Mucosa of descending colon (tissue), 3 donors: ENCODE measurements around the gene DISP3. TPM values are rescaled to one million over a fixed set of nuclear protein-coding genes. Genes with fewer than 3 reads are reported as not detected.

ENCODE experiments used
- ATAC-seq: fragments of 200-7000 bp; cut with Tn5 transposase; one replicate; pipeline ENCODE4 v1.9.1; 2020; ENCODE audit warnings: mild to moderate bottlenecking, moderate library complexity
- DNase-seq, 3 donors: peaks; one replicate each; pipeline ENCODE4 v3.0.0-alpha.2; 2020
- H3K36me3 ChIP-seq: fragments of 200-600 bp; one replicate; pipeline ENCODE4 v1.8.0; 2021; ENCODE audit warnings: low read depth, mild to moderate bottlenecking
- H3K4me1 ChIP-seq: fragments of 200-600 bp; one replicate; pipeline ENCODE4 v1.8.0; 2021; ENCODE audit warnings: low read depth, mild to moderate bottlenecking
- H3K4me3 ChIP-seq: fragments of 200-600 bp; one replicate; pipeline ENCODE4 v1.8.0; 2021; ENCODE audit warnings: mild to moderate bottlenecking
- H3K9me3 ChIP-seq: fragments of 200-600 bp; one replicate; pipeline ENCODE4 v1.8.0; 2021; ENCODE audit warnings: mild to moderate bottlenecking
- intact Hi-C, 2 donors: fragments of 100-400 bp; cut with DNase I in 1 of 2; cut with micrococcal nuclease in 1 of 2; formaldehyde crosslinking; loops; one replicate each; pipeline versions ENCODE4 v1.11.0 to v1.11.1; 2022; cut with DNase I, micrococcal nuclease
- total RNA-seq, 3 donors: library from RNA; stranded (reverse); fragmentation: NEBNext Ultra II Directional in 2 of 3; extraction: Animal tissue kit (Norgen Biotek cat#: 25700) in 2 of 3; gene quantifications; one replicate each; pipeline versions ENCODE4 v1.2.1 to v1.2.4, GENCODE V29; 2021 to 2023
- TF ChIP-seq, protein P1 (sequence below): fragments of 200-600 bp; IDR thresholded peaks from one replicate; pipeline ENCODE4 v1.8.0; 2022; ENCODE audit warnings: antibody characterized with exemption, mild to moderate bottlenecking
- donor health status: DM: no; HTN: no; CAD: no; lungs with moderate emphysema.
- donor health status: DM: no; HTN: no; CAD: no.
- donor health status: DM: no; HTN: yes; CAD: no.

The DISP3 gene
- total RNA-seq, 3 donors from 2014 or later, result 0.17 to 0.23 (median 0.19) TPM

DNA sequence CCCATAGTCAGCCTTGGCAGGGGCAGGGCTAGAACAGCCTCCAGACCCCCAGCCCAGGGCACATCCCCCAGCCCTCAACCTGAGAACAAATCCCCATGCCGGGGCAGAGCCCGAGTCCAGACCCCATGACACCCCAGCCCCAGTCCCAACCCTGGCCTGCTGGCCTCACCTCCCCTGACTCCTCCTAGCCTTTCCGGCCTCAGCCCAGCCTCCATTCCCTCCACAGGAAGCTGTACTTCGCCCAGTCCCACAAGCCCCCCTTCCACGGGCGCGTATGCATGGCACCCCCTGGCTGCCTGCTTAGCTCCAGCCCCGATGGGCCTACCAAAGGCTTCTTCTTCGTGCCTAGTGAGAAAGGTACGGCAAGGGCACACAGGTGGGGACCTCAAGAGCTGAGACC lies 50.4 kb downstream of the DISP3 start:
- no peak for ATAC-seq
- DNase-seq, result no peak
- TF ChIP-seq, protein P1, sequence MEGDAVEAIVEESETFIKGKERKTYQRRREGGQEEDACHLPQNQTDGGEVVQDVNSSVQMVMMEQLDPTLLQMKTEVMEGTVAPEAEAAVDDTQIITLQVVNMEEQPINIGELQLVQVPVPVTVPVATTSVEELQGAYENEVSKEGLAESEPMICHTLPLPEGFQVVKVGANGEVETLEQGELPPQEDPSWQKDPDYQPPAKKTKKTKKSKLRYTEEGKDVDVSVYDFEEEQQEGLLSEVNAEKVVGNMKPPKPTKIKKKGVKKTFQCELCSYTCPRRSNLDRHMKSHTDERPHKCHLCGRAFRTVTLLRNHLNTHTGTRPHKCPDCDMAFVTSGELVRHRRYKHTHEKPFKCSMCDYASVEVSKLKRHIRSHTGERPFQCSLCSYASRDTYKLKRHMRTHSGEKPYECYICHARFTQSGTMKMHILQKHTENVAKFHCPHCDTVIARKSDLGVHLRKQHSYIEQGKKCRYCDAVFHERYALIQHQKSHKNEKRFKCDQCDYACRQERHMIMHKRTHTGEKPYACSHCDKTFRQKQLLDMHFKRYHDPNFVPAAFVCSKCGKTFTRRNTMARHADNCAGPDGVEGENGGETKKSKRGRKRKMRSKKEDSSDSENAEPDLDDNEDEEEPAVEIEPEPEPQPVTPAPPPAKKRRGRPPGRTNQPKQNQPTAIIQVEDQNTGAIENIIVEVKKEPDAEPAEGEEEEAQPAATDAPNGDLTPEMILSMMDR, result no peak
- Histone ChIP-seq H3K4me3 (no peak overlapping the region), H3K36me3 (no peaks in the 10 kb centered on the region), H3K9me3 (no peaks in the 10 kb centered on the region), H3K4me1 (no peaks in the 10 kb centered on the region)
- intact Hi-C loops, result no loop called here

DNA sequence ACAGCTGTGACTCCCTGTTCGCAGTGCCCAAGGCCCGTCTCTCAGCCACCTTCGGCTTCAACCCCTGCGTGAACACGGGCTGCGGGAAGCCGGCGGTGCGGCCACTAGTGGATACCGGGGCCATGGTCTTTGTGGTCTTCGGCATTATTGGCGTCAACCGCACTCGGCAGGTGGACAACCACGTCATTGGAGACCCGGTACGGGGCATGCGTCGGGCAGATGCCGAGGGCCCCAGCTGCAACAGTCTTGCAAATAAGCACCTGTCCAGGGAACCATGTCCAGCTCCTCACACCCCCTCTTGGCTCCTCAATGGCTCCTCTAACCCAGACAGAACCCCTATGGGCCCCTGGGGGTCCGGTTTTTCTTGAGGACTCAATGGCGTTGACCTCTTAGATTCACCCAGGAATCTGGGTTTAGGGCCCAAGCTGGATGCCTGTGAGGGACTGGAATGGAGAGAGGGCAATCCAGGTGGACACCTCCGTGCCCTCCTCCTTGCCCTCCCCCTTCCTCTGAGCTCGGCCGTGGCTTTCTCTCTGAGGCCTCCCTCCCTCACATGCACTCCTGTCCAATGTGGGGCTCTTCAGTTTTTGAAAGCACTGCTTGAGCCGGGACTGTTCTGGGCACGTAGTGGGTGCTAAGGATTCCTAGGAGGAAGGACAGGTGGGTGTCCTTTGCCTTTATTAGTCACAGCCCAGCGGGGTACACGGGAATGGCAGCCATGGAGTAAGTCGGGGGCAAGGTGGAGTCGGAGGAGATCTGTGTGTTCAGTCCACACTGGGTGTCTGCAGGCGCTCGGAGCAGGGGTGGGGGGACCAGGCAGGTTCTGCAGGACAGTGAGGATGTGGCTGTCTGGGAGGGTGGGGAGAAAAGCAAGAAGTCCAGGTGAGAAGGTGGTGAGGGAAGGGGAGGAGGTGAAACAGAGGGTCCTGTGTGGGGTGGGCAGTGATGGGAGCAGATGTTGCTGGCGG lies 51.1 kb downstream of the DISP3 start:
- no peaks in the 10 kb centered on the region for H3K9me3 ChIP-seq
- no peak overlapping the region for H3K4me3 ChIP-seq
- ATAC-seq, result no peak
- intact Hi-C loops, result no loop called here
- no peaks in the 10 kb centered on the region for H3K4me1 ChIP-seq
- no peak for DNase-seq
- TF ChIP-seq, protein P1, result no peak
- no peaks in the 10 kb centered on the region for H3K36me3 ChIP-seq

DNA sequence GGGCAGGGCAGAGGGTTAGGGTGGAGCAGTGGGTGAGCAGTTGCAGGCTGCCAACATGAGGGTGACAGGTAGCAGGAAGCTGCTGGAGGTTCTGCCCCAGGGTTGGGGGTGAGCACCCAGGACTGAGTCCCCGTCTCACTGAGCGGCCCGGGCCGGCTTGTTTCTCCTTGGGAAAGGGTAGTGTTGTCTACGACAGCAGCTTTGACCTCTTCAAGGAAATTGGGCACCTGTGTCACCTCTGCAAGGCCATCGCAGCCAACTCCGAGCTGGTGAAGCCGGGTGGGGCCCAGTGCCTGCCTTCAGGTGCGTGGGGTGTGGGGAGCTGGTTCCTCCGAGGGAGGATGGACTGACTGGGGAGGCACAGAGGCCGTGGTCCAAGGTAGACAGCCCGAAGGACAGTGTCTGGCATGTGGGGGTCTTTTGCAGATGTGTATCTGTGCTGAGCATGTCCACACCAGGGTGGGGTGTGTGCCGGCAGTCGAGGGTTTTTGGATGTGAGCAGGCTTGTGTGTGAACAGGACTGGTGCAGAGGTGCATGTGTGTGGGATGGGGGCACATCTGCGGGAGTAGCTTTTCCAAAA lies 51.9 kb downstream of the DISP3 start:
- TF ChIP-seq, protein P1, result no peak
- Histone ChIP-seq H3K4me1 (no peaks in the 10 kb centered on the region), H3K36me3 (no peaks in the 10 kb centered on the region), H3K4me3 (no peak overlapping the region), H3K9me3 (no peaks in the 10 kb centered on the region)
- ATAC-seq (no peak), DNase-seq (no peak)
- intact Hi-C loops, result no loop called here

DNA sequence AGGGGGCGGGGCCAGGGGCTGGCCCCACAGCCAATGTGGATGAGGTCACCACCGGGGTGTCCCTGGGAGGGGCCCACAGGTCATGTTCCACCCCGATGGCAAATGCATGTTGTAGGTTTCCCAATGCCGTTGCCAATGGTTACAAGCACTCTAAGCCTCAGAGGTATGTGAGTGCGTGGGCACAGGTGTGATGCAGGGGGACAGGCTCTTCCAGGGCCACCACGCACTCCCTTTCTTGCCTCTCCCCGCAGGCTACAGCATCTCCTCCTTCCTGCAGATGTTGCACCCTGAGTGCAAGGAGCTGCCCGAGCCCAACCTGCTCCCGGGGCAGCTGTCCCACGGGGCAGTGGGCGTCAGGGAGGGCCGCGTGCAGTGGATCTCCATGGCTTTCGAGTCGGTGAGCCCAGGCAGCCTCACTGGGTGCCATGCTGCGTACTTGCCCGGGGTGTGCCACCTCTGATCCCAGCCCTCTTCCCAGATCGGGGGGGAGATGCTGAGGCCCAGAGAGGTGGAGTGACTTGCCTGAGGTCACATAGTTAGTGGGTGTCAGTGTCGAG lies 52.4 kb downstream of the DISP3 start:
- ATAC-seq (no peak), DNase-seq (no peak)
- no peaks in the 10 kb centered on the region for H3K4me1 ChIP-seq
- H3K36me3 ChIP-seq, result no peaks in the 10 kb centered on the region
- no peaks in the 10 kb centered on the region for H3K9me3 ChIP-seq
- intact Hi-C loops, result no loop called here
- no peak overlapping the region for H3K4me3 ChIP-seq
- TF ChIP-seq, protein P1, result no peak

DNA sequence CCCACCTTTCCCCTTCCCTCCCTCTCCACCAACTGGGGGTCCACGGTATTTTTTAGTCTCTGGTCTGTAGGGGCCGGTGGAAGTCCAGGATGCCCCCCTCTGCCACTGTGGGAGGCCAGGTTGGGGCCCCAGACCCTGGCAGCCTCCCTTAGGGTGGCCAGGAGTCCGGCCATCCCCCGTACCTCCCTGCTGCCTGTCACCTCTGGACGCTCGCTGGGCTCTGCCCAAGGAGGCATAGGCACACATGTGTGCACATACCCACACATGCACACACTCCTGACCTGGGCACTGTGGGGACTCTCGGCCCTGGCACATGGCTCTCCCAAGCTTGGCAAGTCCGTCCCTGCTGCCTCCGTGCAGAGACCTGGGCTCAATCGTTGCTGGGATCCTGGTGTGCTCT lies 53.0 kb downstream of the DISP3 start:
- ATAC-seq (no peak), DNase-seq (no peak)
- Histone ChIP-seq H3K9me3 (no peaks in the 10 kb centered on the region), H3K4me1 (no peaks in the 10 kb centered on the region), H3K36me3 (no peaks in the 10 kb centered on the region), H3K4me3 (no peak overlapping the region)
- intact Hi-C loops, result no loop called here
- TF ChIP-seq, protein P1, result no peak
